Bone marrow (tissue), 2 donors: ENCODE data around the gene DPP10.

Source experiments
- DNase-seq, 2 donors: peaks; one replicate each; lab custom pipeline; 2025; lab: John Stamatoyannopoulos, UW

The DPP10 gene

GRCh38 chr2:115161081-115161770 is 718.8 kb downstream of the DPP10 start:
- no peak for DNase-seq

DNA sequence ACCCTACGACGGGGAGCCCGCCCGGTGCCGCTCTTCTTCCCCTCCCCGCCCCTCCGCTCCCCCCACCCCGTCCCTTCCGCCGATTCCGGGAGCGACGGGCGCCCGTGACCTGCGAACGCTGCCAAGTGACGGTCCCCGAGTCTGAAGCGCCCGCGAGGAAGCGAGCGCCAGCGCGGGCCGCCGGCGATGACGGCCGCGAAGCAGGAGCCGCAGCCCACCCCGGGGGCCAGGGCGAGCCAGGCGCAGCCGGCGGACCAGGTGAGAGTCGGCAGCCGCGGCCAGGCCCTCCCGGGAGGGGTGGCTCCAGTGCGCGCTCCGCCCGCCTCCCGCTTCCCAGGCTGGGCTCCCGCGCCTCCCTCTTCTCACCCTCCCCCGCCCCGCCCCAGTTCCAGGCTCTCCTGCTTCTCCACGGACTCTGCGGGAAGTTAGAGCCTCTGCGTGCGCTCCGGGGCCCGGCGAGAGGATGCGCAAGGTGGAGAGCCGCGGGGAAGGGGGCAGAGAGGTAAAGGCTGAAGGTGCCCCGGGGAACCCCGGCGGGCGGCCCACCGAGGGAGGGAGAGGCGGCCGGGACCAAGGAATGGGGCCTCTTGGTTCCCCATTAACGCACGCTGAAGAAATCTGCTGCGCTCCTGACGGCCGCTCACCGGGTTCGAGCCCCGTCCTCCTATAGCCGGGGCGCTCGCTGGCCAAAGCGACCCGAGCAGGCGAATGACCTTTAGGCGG is 719.5 kb downstream of the DPP10 start:
- DNase-seq = no peak

GRCh38 chr2:115162494-115163293 is 720.3 kb downstream of the DPP10 start:
- no peak for DNase-seq

DNA sequence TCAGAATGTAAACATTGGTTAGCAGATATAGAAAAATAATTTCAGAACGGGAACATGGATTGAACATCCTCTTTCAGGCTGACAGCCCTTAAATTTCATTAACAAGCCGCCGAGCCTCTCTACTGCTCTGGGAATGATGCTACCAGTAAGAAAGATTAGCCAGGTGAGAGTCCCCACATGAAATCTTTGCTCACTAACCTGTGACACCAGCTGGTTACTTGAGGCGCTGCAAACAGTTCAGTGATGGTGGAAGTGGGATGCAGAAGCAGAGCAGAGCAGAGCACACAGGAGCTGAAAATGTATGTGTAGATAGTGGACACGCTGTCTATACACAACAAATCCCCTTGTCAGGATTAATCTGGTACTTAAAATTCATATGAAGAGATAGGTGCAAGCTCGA is 721.1 kb downstream of the DPP10 start:
- no peak for DNase-seq

DNA sequence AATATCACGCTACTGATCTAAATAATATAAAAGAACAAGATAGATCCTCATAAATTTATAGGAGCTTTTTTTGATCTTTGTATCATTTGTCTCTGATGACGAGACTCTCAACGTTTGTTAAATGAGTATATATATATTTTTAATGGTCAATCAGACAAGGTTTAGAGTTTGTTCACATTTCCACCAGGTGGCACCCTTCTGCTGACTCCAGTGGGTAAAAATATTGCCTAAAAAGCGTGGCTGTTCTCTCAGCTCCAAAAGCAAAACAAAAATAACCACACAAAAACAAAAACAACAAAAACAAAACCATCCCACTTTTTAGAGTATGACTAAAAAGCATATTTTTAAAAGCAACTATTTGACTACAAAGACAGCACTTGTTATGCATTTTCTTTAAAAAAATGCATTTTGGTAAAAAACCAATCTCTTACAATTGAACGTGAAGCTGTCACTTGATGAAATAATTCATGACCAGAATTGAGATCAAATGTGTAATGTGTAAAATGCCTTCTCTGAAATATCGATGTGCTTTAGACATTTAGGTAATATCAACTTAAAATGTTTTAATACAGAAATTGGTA is 723.2 kb downstream of the DPP10 start:
- no peak for DNase-seq

DNA sequence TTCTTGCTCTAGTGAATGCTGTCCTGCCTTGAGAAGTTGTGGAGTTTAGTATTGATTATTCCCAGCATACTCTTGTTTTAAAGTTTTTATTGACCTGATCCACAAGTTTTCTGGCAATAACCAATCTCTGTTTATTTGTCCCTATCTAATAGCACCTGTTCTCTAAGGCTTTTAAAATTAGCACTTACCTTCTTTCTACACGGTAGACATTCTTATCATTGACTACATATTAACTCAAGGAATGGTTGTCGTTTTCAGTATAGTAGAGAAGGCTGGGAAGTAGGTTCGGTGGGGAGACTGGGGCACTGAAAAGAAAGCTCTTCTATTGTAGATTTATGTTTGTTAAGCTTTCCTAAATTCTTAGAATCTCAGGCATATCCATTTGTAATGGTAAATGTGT is 726.0 kb downstream of the DPP10 start:
- no peak for DNase-seq

- DNase-seq = no peak
Observed at GRCh38 chr2:115169814-115170213, 727.4 kb downstream of the DPP10 start.

DNA sequence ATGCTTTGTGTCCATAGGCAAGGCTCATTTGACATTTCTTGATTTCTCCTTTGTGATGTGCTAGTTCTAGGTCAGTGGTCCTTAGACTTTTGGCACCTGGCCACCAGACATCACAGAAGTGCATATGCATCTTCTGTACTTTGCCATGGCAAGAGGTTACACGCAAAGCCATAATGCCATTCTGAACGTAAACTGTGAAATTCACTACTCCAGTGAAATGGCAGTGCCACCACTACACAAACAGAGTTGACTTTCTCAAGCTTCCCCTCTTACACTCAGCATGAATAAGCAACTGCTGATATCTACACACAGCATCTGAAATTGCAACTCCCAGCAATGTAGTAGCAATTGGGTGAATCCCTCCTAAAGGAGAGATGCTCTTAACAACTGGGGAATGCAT is 729.3 kb downstream of the DPP10 start:
- no peak for DNase-seq

DNA sequence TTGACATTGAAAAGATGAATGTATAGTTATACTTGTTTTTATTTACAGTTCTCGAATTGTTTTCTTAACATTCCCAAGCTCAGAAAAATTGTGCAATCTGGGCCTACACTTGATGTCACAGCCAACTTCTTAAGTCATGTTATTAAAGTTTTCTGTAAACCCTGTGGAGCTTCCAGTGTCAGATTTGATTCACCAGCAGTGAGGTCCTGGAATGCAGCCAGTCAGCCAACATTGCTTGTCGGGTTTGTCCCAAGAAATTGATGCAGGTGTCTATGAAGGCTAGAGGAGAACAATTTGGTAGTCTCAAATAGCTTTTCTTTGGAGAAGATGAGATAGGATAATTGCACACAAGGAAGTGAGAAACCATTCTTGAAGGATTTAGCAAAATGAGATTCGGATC is 732.2 kb downstream of the DPP10 start:
- no peak for DNase-seq

DNA sequence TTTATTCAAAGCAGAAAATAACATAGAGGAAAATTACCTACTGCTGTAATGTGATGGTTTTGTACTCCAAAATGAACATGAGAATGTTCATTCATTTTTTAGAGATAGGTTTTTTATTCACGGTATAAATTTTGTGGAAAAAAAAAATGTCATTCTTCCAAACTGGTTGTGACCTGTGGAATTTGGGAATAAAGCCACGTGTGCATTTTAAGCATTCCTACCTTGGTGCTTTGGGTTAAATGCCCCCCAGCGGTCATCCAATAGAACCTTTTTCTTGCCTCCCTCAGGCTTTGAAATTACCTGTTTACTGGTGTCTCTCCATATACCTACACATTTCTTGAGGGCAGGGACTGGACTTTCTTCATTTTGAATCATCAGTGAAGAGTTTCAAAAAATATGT is 740.7 kb downstream of the DPP10 start:
- DNase-seq = no peak

- no peak for DNase-seq
Observed at GRCh38 chr2:115190459-115190858, 748.0 kb downstream of the DPP10 start.

DNA sequence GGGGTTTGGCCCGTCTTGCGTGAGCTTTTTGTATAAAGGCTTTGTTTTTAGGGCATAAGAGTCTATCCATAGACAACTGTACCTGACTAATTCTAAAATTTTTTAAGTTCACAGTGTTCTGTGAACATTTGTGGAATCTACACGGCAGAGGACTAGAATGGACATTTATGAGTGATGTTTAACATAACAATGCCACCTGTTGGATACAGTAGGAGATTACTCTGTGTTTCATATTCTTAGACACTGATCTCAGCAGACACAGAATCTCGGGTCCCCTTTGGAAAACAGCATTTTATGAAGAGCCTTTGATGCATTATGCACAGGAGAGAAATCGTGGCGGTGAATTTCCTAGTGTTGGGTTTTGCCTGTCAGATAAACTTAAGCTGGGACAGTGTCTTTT is 752.2 kb downstream of the DPP10 start:
- no peak for DNase-seq

DNA sequence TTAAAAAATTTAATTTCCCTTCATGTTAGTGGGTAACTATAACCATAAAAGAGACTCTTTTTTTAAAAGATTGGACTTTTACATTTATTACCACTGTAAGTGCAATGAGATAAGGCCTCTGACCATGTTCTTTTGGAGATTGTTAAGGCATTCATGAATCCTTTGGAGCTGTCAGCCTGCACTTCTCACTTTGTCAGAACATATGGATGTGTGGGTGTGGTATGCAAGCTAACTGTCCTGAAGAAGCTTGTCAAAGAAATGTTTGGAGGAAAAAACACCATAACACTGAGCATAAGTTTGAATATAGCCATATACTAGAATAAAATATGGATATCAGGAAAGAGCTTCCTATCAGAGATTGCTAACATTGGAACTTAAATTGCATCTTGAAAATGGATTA is 754.1 kb downstream of the DPP10 start:
- DNase-seq = no peak

GRCh38 chr2:115199966-115200365 is 757.5 kb downstream of the DPP10 start:
- DNase-seq = no peak

GRCh38 chr2:115201386-115201785 is 758.9 kb downstream of the DPP10 start:
- DNase-seq = no peak

DNA sequence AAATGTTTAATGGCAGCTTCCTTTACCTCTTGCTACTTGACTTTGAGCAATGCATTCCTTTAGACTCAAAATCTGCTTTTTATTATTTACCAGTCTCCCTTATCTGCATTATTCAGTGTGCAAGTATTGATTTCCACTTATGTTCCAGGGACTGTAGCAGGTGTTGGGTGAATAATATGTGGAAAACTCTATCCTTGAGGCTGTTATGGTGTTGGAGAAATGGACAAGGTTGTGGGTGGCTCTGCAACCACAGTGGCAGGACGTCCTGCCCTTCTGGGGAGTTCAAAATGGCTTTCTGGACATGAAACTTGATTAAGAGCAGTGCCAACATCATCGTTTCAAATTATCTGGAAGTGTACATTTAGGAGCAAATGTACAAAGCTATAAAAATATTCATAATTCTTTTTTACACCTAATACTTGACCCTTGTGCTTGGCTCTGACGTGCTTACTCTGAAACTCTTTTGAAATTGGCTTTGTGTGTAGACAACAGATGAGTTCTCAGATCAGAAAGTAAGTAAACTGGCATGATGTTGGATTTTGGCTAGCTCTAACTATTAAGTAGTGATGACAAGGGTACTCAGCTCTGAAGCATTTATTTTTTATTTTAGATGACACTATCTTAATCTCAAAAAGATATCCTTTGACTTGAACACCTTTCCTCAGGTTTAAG is 766.2 kb downstream of the DPP10 start:
- no peak for DNase-seq

DNA sequence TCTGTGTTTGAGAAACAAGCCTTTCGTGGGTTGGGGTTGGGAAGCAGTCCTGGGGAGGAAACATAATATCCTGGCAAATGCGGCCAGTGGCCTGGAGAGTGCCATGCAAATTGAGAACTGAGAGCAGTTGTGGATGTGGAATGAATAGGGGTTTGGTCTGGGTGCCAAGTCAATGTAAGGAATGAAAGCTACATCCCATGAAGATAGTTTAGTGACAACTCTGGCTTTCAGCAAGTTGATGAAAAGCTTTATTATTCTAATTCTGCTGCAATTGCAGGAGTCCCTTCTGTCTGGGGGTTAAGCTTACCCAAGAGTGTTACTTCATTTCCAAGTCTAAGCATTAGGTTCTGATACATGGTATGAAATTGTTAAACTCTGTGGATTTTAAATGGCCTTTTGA is 771.6 kb downstream of the DPP10 start:
- no peak for DNase-seq

- DNase-seq = no peak
Observed at GRCh38 chr2:115219296-115219695, 776.9 kb downstream of the DPP10 start.

DNA sequence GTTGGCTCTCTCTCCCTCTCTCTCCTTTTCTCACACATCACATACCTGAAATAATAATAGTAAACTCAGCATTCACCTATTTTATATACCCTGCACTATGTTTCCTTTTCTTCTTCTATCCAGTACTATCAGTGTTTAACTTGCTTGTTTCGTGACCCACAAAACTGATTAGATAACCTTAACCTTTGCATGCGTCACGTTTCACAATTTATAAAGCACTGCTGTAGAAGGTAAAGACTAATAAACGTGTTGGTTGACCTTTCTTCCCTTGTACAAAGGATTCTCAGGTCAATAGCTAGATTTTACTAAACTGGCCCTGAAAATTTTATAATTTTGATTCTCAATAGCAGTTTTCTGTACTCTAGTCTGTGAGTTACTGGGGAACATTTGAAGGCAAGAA is 791.7 kb downstream of the DPP10 start:
- DNase-seq = no peak

GRCh38 chr2:115234737-115235136 is 792.3 kb downstream of the DPP10 start:
- no peak for DNase-seq

DNA sequence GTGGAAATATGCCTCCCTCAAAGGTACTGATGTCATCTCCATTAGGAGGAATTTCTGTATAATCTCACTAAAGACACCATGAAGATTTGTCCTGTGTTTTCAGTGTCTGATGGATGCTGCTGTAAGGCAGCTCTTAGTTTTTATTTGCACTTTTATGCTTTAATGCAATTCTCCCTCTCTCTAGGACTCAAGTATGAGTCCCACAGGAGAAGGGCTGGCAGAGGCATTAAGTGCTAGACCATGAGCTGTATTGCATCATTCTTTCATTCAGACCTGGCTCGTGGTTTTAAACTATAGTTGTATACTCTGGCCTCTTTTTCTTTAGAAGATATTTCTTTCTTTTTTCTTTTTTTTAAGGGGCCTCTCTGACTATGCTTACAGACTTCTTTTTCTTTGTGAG is 805.6 kb downstream of the DPP10 start:
- no peak for DNase-seq

GRCh38 chr2:115277366-115277765 is 834.9 kb downstream of the DPP10 start:
- DNase-seq = no peak
